NCI-H1105 treated with DMSO at 0.1 percent for 48 hours (cell line): ENCODE measurements around the gene WWOX.

Source experiments
- DNase-seq: peaks from one replicate; lab custom pipeline; 2025; lab: John Stamatoyannopoulos, UW

WWOX gene

GRCh38 chr16:78437352-78437968, 338.0 kb downstream of the WWOX start:
- DNase-seq = peak; percentile 24

GRCh38 chr16:78438219-78438618, 338.8 kb downstream of the WWOX start:
- DNase-seq = no peak

- DNase-seq = no peak
Observed at GRCh38 chr16:78438632-78439031, 339.2 kb downstream of the WWOX start.

GRCh38 chr16:78439646-78440045, 340.2 kb downstream of the WWOX start:
- DNase-seq = no peak

GRCh38 chr16:78441298-78441697, 341.8 kb downstream of the WWOX start:
- DNase-seq = no peak

- no peak for DNase-seq
Observed at GRCh38 chr16:78443542-78444364, 344.3 kb downstream of the WWOX start.

GRCh38 chr16:78445818-78446217, 346.4 kb downstream of the WWOX start:
- no peak for DNase-seq

GRCh38 chr16:78446486-78446885, 347.0 kb downstream of the WWOX start:
- DNase-seq = no peak

- DNase-seq = no peak
Observed at GRCh38 chr16:78446992-78447563, 347.6 kb downstream of the WWOX start.

GRCh38 chr16:78448658-78449271, 349.3 kb downstream of the WWOX start:
- no peak for DNase-seq

GRCh38 chr16:78450255-78450654, 350.8 kb downstream of the WWOX start:
- DNase-seq = no peak

GRCh38 chr16:78452025-78452555, 352.6 kb downstream of the WWOX start:
- DNase-seq = no peak

- DNase-seq = no peak
Observed at GRCh38 chr16:78455861-78456260, 356.4 kb downstream of the WWOX start.

GRCh38 chr16:78458588-78458987, 359.1 kb downstream of the WWOX start:
- no peak for DNase-seq

- no peak for DNase-seq
Observed at GRCh38 chr16:78460428-78460827, 361.0 kb downstream of the WWOX start.

- no peak for DNase-seq
Observed at GRCh38 chr16:78461087-78461486, 361.6 kb downstream of the WWOX start.

GRCh38 chr16:78461496-78462287, 362.2 kb downstream of the WWOX start:
- peak; percentile 3 for DNase-seq

GRCh38 chr16:78462288-78463208, 363.1 kb downstream of the WWOX start:
- peak; percentile 56 for DNase-seq

- DNase-seq = no peak
Observed at GRCh38 chr16:78463591-78463990, 364.1 kb downstream of the WWOX start.

GRCh38 chr16:78464833-78465232, 365.4 kb downstream of the WWOX start:
- DNase-seq = no peak

GRCh38 chr16:78465730-78466129, 366.3 kb downstream of the WWOX start:
- no peak for DNase-seq
